C1 segment of cervical spinal cord (tissue), 14 donors: ENCODE results near the gene FIBCD1.
"Not testable (repeated sequence)": the region's sequence is repeated elsewhere in the genome, so short reads cannot be mapped to it uniquely, and the experiment has no call there.

Source experiments
- DNase-seq, 14 donors: peaks; one replicate each; lab custom pipeline; 2025; lab: John Stamatoyannopoulos, UW

The FIBCD1 gene

GRCh38 chr9:130954925-130955324 is 15.9 kb upstream of the FIBCD1 start:
- DNase-seq: not testable (repeated sequence)

- DNase-seq: no peak
Observed at GRCh38 chr9:130954317-130954716, 15.3 kb upstream of the FIBCD1 start.

- DNase-seq: no peak
Observed at GRCh38 chr9:130952065-130952762, 13.2 kb upstream of the FIBCD1 start.

GRCh38 chr9:130950039-130950311 is 10.9 kb upstream of the FIBCD1 start:
- no peak for DNase-seq

- no peak for DNase-seq
Observed at GRCh38 chr9:130949188-130950038, 10.4 kb upstream of the FIBCD1 start.

GRCh38 chr9:130948266-130948665 is 9.2 kb upstream of the FIBCD1 start:
- no peak for DNase-seq

- DNase-seq: no peak
Observed at GRCh38 chr9:130947618-130948140, 8.6 kb upstream of the FIBCD1 start.

GRCh38 chr9:130946766-130947617 is 7.9 kb upstream of the FIBCD1 start:
- no peak for DNase-seq

DNA sequence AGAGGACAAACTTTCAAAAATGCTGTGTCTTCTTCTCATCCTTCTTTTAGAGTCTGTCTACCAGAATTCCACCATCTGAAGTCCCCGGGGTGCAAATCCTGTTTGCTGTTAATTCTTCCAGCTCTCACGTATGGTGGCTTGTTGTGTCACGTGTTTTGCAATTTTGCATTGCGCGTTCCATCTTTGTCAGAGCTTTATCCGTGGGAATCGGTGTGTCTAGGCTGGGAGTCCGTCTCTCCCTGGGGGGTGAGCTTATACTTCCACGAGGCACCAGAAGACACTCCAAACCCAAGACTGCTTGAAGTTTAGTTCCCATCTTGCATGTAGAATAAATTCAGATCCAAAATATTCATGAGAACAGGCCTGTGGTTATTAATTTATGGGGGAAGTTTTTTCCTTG is 6.1 kb upstream of the FIBCD1 start:
- DNase-seq: no peak

- no peak for DNase-seq
Observed at GRCh38 chr9:130944510-130945058, 5.5 kb upstream of the FIBCD1 start.

DNA sequence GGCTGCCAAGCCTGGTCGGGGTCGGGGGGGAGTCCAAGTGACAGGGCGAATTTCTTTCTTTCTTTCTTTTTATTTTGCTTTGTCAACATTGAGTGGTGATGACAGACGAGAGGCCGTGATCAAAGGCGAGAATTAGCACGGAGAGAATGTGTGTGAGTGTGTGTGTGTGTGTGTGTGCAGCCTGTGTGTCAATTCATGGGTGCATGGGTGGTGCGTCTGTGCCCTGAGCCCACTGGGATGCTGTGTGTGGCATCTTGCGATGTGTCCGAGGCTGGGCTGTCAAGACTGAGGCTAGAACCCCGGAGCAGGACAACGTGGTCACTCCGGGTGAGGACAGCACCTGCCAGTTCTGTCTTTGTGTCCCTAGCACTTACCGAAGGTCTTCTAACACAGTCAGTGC is 4.7 kb upstream of the FIBCD1 start:
- no peak for DNase-seq

DNA sequence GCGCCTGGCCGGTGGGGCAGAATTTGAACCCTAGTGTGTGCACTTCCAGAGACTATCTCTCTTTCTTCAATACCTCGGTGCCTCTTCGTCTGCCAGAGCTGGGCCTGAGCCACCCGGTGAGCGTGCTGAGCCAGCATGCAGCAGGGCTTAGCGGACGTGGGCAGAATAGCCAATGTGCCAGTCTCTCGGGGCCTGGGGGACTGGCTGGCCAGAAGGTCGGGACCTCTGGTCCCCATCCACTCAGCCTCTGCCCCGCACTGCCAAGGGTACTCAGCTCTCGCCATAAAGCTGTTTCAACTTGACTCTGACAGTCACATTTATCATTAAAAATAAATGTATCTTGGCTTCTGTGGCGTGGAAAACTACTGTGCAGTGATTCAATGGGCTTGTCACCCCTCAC is 4.2 kb upstream of the FIBCD1 start:
- DNase-seq: no peak

DNA sequence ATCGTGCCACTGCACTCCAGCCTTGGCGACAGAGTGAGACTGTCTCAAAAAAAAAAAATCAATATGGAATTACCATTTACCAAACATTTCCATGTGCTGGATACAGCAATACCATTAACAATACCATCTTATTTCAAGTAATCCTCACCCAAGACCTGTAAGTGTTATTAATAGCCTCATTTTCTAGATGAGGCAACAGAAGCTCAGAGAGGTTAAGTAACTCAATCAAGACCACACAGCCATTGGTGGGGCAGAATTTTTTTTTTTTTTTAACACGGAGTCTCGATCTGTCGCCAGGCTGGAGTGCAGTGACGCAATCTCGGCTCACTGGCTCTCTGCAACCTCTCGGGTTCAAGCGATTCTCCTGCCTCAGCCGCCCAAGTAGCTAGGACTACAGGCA is 3.6 kb upstream of the FIBCD1 start:
- no peak for DNase-seq

DNA sequence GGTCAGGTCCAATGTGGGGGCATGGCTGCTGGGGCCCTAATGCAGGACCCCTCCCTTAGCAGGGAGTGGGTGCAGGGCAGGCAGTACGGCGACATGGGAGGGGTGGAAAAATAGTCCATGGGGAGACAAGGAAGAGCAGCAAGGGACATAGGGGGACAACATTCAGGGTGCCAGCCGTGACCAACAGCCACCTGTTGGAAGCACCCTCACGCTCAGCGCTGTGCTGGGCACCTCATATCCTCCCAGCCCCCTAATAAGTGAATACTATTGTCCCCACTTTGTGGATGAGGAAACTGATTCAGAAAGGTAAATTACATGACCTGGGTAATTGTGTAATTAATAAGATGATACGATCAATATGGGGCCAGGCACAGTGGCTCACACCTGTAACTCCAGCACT is 3.0 kb upstream of the FIBCD1 start:
- no peak for DNase-seq

- DNase-seq: peak in 8 of 14 donors; percentile 7 to 43 (median 16)
Observed at GRCh38 chr9:130940693-130941576, 1.9 kb upstream of the FIBCD1 start.

- DNase-seq: no peak
Observed at GRCh38 chr9:130940027-130940549, 1.0 kb upstream of the FIBCD1 start.

GRCh38 chr9:130939405-130940026 is 469 bp upstream of the FIBCD1 start:
- no peak for DNase-seq

DNA sequence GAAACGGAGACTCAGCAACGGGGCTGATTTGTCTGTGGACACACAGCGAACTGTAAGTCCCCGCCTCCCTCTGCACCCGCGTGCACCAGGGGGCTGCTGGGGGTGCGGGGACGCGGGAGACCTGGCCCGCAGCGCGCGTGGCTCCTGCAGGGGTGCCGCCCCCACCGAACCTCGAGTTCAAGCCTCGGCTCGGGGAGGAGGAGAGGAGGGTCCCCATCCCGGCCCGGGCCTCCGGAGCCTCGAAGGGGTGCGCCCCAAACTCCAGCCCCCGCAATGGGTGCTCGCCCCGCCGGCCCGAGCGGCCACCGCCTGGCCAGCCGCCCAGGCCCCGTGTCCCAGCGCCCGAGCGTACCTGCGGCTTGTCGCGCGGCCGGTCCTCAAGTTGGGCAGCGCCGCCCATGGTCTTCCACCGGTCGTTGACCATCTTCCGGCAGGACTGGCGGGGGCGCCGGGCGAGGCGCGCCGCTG is 829 bp downstream of the FIBCD1 start:
- no peak for DNase-seq

DNA sequence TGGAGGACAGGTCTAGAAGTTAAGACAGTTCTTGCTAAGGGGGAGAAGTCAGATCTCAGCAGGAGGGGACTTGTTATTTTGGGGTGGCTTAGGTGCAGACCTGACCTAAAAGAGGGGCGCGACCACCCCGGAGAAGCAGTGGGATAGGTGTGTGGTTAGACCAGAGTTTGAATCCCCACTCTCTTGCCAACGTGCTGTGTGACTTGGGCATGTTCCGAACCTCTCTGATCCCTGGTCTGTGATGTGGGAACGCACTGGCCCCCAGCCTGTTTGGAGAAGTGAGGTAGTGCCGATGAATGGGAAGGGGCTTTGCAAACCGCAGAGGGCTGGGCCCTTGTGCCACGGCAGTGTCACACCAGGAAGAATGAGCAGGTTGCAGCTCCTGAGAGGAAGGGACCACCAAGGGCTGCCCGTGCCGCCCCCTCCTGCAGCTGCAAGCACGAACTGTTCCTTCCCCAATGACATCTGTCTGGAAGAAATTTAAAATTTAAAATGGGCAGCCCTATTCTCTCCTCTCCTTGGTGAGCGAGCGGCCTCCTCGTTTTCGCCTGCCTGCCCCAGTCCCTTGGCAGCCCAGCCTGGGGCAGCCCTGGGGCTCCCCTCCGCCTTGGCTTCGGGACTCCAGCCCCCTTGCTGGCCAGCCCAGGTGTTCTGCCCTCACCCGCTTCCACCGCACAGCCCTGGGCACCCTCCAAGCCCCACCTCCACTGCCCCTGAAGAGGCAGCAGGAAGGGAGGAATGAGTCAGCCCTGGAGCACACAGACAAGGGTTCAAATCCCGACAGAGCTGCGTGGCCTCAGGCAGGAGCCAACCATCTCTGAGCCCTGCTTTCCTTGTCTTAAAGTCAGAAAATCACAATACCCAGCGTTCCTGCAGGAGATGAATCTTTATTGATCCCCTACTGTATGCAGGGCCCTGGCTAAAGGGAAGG is 1.6 kb downstream of the FIBCD1 start:
- no peak for DNase-seq
